ENCODE measurements around the gene OR2C3. TPM values are rescaled to one million over a fixed set of nuclear protein-coding genes. Genes with fewer than 3 reads are reported as not detected.

The OR2C3 gene
- total and polyA plus RNA-seq, 11 donors: 0.04 TPM; not detected in 10

DNA sequence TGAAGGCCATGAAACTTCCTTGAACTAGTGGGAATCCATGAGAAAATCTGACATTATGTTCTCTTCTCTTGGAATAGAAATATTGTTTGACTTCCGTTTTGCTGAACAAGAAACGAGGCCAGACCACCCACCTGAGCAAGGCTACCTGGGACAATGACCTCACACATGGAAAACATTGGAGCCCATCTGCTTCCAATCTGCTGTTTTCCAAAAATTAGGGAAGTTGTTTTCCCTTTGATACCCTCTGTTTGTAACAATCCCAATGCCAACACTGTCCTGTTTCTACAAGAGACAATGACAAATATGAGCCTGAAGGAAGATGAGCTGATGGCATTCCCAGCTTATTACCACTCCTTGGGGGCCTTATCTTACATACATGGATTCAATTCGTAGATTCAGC lies 29.4 kb downstream of the OR2C3 start:
- H3K27ac ChIP-seq: no peak overlapping the region
- no peaks in the 10 kb centered on the region for H3K36me3 ChIP-seq
- no peak overlapping the region for H3K4me3 ChIP-seq
- H3K9me3 ChIP-seq: no peaks in the 10 kb centered on the region
- WGBS, 4 donors: 27 to 32% (median 31%) methylated on average over 3 of the region's 3 CpGs
- TF ChIP-seq CTCF (IDR thresholded peaks at IDR 0.05): no peak
- TF ChIP-seq POLR2A (IDR thresholded peaks at IDR 0.05): no peak
- no peak for ATAC-seq
- intact Hi-C loops (cut with DNase I): no loop called here
- DNase-seq: no peak
- no peaks in the 10 kb centered on the region for H3K4me1 ChIP-seq
- no peaks in the 10 kb centered on the region for H3K27me3 ChIP-seq

GRCh38 chr1:247500865-247501264 lies 35.4 kb downstream of the OR2C3 start:
- intact Hi-C loops (cut with DNase I): no loop called here
- Histone ChIP-seq H3K27ac (no peak overlapping the region), H3K9me3 (no peaks in the 10 kb centered on the region), H3K4me1 (no peaks in the 10 kb centered on the region), H3K27me3 (no peaks in the 10 kb centered on the region), H3K4me3 (no peak overlapping the region), H3K36me3 (no peaks in the 10 kb centered on the region)
- ATAC-seq: no peak
- no peak for DNase-seq
- TF ChIP-seq POLR2A (IDR thresholded peaks at IDR 0.05) (no peak), CTCF (IDR thresholded peaks at IDR 0.05) (no peak)
- WGBS, 4 donors: 55 to 83% (median 66%) methylated on average over 3 of the region's 3 CpGs

GRCh38 chr1:247496581-247497285 lies 39.5 kb downstream of the OR2C3 start:
- Histone ChIP-seq H3K4me1 (peaks cover 0 to 6% (median 0%) of the 10 kb centered on the region in 12 donors), H3K27ac (no peak overlapping the region), H3K36me3 (no peaks in the 10 kb centered on the region), H3K27me3 (peaks cover 0 to 9% (median 0%) of the 10 kb centered on the region in 9 donors), H3K4me3 (no peak overlapping the region), H3K9me3 (no peaks in the 10 kb centered on the region)
- intact Hi-C loops (cut with DNase I): no loop called here
- TF ChIP-seq POLR2A (IDR thresholded peaks at IDR 0.05): no peak
- no peak for TF ChIP-seq CTCF (IDR thresholded peaks at IDR 0.05)
- ATAC-seq (no peak), DNase-seq (no peak)
- WGBS, 4 donors: 66 to 75% (median 72%) methylated on average over 10 of the region's 10 CpGs

GRCh38 chr1:247494767-247495166 lies 41.5 kb downstream of the OR2C3 start:
- Histone ChIP-seq H3K4me3 (no peak overlapping the region), H3K27ac (no peak overlapping the region), H3K4me1 (peaks cover 0 to 6% (median 0%) of the 10 kb centered on the region in 12 donors), H3K27me3 (peaks cover 0 to 18% (median 0%) of the 10 kb centered on the region in 9 donors), H3K36me3 (no peaks in the 10 kb centered on the region), H3K9me3 (no peaks in the 10 kb centered on the region)
- WGBS, 4 donors: 28 to 37% (median 31%) methylated on average over 2 of the region's 2 CpGs
- intact Hi-C loops (cut with DNase I): no loop called here
- TF ChIP-seq CTCF (IDR thresholded peaks at IDR 0.05) (no peak), POLR2A (IDR thresholded peaks at IDR 0.05) (no peak)
- no peak for DNase-seq
- no peak for ATAC-seq
